Fibroblast of skin of right quadriceps (primary cell): ENCODE results near the gene MAD1L1.
"Not testable (repeated sequence)": the region's sequence is repeated elsewhere in the genome, so short reads cannot be mapped to it uniquely, and the experiment has no call there.

ENCODE experiments used
- DNase-seq: peaks from one replicate; pipeline ENCODE4 v3.0.0-alpha.2; 2013

MAD1L1 gene

DNA sequence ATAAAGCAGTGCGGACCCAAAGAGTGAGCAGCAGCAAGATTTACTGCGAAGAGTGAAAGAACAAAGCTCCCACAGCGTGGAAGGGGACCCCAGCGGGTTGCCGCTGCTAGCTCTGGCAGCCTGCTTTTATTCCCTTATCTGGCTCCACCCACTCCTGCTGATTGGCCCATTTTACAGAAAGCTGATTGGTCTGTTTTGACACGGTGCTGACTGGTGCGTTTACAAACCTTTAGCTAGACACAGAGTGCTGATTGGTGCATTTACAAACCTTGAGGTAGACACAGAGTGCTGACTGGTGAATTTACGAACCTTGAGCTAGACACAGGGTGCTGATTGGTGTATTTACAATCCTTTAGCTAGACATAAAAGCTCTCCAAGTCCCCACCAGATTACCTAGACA, 256.2 kb downstream of the MAD1L1 start:
- not testable (repeated sequence) for DNase-seq

DNA sequence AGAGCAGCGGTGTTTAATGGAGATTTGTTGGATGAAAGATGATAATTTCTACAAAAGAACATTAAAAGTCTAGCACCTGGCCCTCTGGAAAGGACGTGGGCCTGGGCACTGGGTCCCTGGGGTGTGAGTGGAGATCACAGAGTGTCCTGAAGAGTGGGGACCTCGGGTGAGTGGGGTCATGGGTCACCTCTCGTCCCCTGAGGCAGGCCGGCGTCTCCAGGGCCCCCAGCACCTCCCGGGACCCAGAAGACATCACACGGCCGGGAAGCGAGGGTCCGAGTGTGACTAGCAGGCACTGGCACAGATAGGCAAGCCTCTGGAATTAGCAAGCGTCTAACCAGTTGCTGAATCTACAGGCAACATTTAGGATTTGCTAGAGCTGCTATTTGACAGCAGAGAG, 257.2 kb downstream of the MAD1L1 start:
- DNase-seq = no peak

DNA sequence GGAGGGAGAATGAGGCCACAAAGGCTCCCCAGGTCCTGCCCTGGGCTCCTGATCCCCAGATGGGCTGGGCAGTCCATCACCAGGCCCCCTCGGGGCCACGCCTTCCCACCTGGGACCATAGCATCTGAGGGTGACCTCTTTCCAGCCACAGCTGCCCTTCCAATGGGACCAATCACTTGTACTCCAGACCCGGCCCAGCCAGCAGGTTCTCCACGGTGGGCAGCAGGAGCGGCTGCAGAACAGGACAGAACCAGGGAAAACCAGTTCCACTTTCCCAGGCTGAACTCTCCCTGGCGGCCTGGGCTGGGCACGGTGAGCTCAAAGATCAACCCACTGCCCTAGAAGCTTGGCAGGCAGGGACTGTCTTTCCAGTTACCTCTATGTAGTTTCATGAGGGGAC, 257.6 kb downstream of the MAD1L1 start:
- DNase-seq = no peak

DNA sequence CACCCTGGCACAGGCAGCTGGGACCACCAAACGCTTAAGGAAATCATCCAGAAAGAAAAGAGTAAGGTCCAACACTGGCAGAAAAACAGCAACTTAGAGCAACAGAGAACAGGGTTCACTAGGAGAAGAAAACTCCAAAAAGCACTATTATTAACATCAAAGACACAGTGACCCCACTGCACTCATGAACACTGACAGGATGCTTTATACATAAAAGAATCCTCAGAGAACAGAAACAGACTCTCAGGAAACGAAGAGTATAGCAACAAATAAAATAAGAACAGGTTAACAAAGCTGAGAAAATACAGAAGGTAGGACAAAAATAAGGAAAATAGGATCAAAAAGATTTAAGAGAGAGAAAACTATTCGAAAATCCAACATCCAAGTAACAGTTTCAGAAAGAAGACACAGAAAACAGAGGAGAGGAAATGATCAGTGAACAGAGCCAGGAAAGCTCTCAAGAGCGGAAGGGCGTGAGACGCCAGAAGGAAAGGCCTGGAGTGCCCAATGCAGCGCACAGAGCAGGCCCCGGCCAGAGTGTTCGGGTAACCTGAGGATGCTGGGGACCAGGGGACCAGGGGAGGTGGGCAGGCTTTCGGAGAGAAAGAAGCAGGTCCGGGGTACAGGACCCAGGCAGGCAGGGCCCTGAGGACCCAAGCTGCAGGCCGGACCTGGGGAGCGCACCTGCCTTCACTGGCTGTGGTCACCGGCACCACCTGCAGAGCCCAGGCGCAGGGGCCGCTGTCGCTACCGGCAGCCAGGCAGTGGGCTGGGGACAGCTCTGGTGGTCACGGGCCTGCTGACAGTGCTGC, 258.2 kb downstream of the MAD1L1 start:
- DNase-seq = no peak

DNA sequence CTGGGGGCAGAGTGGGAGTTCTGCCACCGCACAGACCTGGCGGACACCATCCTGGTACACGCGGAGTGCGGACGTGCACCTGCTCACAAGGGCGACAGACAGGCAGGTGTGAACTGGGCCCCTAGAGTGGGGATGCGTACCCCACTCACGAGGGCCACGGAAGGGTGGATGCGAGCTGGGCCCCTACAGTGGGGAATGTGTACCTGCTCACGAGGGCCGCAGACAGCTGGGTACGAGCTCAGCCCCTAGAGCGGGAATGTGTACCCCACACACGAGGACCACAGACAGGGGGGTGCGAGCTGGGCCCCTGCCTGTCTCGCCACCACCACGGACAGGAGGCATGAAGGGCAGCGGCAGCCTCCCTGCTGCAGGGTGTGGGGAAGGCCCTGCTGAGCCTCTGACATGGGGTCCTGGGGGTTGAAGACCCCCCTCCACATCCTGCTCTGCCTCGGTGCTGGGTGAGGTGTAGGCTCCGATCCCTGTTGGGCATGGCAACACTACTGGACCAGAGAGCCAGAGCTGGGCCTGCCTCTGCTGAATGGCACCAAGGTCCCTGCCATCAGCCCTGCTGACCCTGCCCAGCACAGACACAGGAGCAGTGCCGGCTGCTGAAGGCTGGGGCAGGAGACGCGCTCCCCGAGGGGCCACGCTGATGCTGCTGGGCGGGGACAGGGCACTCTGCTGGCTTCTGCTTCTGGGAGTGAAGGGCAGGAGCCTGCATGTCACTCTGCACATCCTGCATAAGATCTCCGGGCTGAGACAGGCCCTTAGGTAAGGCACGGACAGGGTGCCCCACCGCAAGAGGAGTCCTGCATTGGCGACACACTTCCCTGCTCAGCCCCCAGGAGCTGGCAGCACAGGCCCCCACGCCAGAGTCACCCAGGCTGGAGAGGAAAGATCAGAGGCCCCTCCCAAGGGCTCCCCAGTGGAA, 259.2 kb downstream of the MAD1L1 start:
- no peak for DNase-seq

DNA sequence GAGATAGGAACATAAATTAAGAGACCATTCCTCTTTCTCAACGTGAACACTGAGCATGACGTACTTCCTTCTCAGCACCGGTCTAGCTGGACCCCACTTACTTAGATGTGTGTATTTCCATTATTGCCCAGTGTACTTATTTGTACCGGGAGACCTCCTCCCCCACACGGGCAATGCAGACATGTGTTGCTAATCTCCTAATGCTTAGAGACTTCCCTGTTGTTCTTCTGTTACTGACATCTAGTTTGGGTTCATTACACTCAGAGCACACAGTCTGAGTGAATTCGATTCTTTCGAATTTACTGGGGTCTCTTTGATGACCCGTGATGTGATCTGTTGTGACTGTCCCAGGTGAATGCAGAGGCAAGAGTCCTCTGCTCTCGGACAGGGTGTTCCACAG, 260.0 kb downstream of the MAD1L1 start:
- no peak for DNase-seq

DNA sequence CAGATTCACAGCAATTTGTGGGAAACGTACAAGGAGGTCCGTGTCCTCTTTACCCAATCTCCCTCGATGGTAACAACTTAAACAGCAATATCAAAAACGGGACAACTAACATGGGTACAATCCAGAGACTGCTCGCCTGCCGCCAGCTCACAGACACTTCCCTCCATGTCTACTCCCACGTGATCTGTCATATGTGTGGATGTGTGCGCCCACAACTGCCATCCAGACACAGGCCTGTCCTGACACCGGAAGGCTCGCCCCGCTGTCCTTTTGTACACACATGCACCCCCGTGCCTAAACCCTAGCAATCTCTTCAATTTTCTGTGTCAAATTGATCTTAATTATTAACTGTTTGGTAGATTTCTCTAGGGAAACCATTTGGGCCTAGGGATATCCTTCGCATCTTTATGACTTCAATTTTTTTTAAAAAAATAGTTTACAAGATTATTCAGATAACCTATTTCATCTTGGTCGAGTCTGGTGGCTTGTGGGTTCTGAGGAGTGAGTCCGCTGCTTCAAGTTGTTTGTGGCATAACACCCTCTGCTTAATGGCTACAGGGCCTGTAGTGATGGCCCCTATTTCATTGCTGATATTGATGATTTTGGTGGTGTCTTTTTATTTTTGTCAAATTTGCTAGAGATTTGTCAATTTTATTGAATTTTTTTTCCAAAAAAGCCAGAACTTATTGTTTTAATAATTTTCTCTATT, 260.6 kb downstream of the MAD1L1 start:
- DNase-seq = no peak

DNA sequence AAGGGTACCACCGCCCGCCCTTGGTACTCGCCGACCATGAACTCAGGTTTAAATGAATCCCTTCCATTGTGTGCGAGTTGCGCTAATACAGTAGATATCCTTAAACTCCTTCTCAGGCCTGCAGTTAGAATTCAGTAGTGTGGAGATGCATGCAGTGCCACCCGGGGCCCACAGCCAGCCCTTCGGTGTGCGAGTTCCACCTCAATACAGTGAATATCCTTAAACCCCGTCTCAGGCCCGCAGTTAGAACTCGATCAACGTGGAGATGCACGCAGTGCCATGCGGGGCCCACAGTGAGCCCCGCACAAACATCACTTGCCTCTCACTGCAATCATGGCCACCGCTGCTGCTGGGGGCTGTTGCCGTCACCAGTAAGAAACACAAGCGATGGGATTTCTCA, 261.9 kb downstream of the MAD1L1 start:
- no peak for DNase-seq

DNA sequence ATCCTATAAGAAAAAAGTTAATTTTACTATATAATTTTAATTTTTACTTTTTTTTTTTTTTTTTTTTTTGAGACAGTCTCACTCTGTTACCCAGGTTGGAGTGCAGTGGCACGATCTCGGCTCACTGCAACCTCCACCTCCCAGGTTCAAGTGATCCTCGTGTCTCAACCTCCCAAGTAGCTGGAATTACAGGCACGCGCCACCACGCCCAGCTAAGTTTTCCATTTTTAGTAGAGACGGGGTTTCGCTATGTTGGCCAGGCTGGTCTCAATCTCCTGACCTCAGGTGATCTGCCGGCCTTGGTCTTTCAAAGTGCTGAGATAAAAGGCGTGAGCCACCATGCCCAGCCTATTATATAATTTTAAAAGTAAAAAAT, 262.5 kb downstream of the MAD1L1 start:
- DNase-seq = not testable (repeated sequence)

DNA sequence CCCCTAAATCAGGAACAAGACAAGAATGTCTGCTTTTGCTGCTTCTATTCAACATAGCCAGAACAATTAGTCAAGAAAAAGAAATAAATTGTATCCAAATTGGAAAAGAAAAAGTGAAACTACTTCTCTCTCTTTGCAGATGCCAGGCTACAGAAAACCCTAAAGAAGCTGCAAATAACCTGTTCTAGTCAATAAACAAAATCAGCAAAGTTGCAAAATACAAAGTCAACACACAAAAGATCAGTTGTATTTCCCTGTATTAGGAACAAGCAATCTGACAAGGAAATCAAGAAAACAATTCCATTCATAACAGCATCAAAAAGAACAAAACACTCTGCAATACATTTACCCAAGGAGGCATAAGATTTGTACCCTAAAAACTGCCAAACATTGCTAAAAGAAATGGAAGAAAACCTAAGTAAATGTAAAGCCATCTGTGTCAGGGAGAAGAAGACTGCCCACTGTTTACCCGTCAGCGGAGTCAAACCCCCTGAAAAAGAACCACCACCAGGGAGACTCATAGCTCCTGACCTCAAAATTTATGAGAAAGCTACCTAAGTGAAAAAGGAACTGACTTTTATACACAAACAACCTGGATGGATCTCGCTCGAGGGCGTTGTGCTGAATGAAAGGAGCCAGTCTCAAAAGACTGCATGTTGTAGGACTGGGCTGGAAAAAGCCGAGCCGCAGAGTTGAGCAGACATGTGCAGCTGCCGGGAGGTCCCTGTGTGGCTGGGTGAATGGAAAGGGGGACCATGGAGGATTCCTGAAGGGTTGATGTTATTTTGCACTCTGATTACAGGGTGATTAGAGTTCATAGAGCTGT, 263.1 kb downstream of the MAD1L1 start:
- no peak for DNase-seq

DNA sequence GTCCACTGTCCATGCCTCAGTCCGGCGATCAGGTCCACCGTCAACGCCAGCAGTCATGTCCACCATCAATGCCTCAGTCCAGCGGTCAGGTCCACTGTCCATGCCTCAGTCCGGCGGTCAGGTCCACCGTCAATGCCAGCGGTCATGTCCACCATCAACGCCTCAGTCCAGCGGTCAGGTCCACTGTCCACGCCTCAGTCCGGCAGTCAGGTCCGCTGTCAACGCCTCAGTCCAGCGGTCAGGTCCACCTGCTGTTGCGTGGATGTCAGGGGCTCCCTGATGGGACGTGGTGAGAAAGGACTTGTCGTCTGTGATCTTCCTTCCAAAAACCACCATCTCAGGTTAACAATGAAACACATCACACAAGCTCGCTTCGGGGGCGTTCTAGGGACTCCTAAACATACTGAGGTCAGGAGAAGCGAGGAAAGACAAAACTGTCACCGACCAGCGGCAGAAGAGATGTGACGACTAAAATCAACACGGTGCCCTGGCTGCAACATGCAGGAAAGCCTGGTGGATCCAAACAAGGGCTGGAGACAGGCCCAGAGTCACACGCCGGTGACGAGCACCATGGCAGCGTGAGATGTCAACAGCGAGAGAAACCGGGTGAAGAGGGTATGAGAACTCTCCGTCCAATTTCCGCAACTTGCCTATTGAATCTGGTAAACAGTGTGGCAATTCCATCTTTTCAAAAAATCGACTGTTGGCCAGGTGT, 264.2 kb downstream of the MAD1L1 start:
- DNase-seq = no peak

DNA sequence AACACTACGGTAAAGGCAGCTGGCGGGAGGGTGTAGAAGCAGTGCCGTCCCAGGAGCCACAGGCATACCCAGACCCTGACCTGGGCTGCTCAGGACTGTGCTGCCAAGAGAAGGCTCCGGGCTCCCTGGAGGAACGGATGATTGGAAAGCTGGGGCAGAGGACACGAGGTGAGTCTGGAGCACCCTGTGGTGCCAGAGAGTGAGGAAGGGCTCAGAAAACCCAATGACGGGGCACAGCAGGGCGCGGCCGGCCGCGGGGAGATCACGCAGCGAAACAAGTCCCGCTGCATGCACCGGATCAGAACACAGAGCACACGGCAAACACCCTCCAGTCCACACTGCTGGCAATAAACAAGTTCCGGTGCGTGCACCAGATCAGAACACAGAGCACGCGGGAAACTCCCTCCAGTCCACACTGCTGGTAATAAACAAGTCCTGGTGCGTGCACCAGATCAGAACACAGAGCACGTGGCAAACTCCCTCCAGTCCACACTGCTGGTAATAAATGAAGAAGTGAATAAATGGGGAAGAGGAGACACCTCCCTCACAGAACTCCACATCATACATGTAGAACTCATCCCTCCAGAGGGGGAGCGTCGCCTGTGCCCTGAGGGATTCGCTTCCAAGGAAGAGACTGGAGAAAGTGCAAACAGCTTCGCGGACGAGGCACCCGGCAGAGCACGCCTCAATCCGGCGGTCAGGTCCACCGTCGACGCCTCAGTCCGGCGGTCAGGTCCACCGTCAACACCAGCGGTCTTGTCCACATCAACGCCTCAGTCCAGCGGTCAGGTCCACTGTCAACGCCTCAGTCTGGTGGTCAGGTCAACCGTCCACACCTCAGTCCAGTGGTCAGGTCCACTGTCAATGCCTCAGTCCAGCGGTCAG, 265.0 kb downstream of the MAD1L1 start:
- DNase-seq = no peak

DNA sequence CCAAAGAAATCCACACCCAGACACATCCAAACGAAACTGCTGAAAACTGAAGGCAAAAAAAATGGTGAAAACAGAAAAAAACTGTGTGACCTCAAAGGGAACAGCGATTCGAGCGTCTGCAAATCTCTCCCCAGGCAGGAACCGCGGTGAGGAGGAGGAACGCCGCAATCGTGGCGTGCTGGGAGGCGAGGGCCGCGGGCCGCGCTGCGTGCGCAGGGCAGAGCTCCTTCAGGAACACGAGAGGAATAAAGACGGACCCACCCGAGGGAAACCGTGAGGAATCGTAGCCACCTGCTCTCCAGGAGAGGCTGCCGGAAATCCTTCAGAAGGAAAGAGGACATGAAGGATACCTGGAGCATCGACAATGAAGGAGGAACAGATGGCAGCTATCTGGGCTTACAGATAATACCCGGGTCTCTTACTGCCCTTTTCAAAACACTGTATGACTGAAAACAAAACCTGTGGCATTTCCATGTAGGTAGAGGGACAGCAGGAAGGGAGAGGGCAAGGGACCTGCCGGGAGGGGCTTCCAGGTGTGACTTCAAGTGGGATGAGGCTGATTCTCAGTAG, 266.0 kb downstream of the MAD1L1 start:
- DNase-seq = no peak

DNA sequence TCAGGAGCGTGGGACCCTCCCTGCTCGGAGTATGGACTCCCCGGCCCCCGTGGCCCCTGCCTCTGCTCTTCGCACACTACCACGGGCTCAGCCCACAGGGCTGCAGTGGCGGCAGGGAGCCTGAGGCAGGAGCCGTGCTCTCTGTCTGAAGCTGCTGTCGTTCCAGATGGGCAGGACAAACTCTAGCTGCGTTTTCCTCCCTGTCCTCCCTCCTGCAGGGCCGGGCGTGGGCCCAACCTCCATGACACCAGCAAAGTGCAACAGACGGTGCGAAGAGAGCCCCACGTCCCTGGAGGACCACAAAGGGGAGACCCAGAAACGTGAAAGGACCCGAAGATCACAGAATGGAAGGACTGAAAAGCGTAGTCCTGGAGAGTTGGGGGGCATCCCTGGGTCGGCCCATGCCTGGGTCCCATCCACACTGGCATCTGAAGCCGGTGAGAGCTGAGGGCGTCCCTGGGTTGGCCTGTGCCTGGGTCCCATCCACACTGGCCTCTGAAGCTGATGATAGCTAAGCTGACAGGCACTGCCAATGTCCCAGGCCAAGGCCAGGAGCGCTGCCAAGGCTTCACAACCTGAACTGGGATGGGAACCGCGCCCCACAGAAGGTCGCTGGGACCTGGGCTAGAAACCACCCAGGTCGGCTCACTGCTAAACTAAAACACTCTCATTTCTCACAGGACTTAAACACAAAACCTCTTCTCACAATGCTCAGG, 267.0 kb downstream of the MAD1L1 start:
- DNase-seq = no peak

DNA sequence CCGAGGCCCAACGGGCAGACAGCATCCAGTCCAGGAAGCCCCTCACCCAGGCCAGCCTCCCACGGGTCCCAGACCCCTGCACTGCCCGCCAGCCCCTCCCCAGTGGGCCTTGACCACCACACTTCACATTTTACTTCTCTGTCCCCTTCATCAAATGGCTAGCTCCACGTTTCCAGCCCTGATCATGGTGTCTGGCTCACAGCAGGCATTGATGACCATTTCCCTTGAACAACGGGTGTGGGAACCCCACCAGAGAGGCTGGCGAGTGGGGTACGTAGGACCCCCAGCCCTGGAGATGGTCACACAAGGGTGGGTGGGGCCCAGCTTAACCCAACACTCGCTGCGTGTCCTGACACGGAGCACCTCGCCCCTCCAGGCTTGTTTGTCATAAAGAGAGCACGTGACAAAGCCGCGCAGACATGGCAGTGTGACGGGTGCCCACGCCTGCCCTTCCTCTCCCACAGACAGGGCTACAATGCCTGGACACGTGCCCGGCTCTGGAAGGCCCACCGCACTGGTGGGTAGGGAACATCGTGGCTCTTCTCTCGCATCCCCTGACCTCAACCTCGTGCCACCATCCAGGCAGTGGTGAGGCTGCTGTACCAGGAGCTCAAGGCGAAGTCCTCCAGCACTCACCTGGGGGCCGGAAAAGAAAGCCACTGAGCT, 267.7 kb downstream of the MAD1L1 start:
- DNase-seq = no peak

DNA sequence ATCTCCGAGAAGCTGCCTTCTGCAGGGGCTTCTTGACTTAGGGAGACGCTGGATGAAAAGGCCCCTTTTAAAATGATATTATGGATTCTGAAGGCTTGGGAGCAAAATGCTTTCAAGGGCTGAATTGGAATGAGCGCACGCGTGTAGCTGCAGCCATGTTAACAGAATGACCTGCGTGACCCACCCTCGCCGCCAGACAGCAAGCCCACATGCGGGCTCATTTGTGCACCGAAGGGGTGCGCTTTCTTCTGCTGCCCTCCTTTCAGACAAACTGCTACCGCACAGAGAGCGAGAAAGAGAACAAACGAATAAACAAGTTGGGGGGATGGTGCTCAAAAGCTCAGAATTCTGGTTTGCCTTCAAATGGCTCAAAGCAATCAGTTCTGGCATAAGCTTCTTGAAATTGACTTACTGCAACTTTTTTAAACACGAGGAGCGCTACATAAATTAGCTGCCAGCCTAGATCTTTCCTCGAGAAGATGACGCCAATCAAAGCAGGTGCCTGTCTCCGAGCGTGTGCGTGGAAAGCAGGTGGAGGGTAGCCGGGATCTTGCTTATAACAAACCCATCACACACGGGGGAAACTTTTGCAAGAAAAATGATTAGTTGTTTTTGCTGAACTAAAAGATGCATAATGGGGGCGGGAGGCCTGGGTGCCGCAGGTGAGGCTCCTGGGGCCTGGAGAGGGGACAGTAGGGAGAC, 268.4 kb downstream of the MAD1L1 start:
- DNase-seq = no peak

DNA sequence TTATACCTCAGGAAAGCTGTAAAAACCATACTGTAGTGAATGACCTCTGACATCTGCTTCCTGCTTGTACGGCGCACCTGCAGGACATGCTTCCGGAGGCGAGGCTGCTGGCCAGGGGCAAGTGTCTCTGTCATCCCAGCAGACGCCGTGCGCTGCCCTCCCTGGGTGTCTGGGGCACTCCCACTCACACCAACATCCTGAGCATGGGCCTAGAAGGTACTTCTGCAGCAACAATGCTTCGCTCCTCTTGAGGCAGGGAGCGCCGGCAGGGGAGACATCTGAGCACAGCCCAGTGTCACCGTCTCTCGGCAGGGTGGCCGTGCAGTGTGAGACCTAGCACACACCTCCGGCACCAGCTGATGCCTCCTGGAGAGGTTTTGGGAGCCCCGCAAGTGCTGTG, 269.2 kb downstream of the MAD1L1 start:
- no peak for DNase-seq

DNA sequence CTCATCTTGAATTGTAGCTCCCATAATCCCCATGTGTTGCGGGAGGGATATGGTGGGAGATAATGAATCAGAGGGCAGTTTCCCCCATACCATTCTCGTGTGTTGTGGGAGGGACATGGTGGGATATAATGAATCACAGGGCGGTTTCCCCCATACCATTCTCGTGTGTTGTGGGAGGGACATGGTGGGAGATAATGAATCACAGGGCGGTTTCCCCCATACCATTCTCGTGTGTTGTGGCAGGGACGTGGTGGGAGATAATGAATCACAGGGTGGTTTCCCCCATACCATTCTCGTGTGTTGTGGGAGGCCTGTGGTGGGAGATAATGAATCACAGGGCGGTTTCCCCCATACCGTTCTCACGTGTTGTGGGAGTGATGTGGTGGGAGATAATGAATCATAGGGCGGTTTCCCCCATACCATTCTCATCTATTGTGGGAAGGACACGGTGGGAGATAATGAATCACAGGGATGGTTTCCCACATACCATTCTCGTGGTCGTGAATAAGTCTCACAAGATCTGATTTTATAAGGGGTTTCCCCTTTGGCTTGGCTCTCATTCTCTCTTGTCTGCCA, 271.0 kb downstream of the MAD1L1 start:
- DNase-seq = peak; percentile 99
